Panc1 (cell line): ENCODE data around the gene MST1. TPM values are rescaled to one million over a fixed set of nuclear protein-coding genes. Genes with fewer than 3 reads are reported as not detected.

Experiments
- ATAC-seq: fragments of 200-7000 bp; cut with Tn5 transposase; 2 replicates; pipeline ENCODE4 v1.9.1; 2020; ENCODE audit warnings: mild to moderate bottlenecking, moderate library complexity
- BruUV-seq: library from RNA; stranded (reverse); fragments of 400-500 nt; replicated peaks from 2 replicates; lab custom pipeline; 2021; lab: Mats Ljungman, UMichigan
- CTCF ChIA-PET: fragments of 300-600 bp; sonication (Branson Sonifier 250); formaldehyde crosslinking; loops from one replicate; lab custom pipeline; 2022; ENCODE audit warnings: antibody characterized with exemption; lab: Charles Lee
- POLR2A ChIA-PET: fragments of 300-600 bp; sonication (Branson Sonifier 250); formaldehyde crosslinking; loops from one replicate; lab custom pipeline; 2022; ENCODE audit warnings: antibody characterized with exemption; lab: Charles Lee
- DNase-seq: peaks from one replicate; pipeline ENCODE4 v3.0.0-alpha.2; 2010; ENCODE audit warnings: low read depth, low spot score
- H3K27ac ChIP-seq: 2 replicates; pipeline ENCODE4 v1.5.1; 2011; ENCODE audit warnings: mild to moderate bottlenecking, low read length, inconsistent platforms
- H3K27me3 ChIP-seq: fragments of 200-500 bp; sonication (Bioruptor generic); 2 replicates; pipeline ENCODE4 v1.6.0; 2014; ENCODE audit warnings: low read length, inconsistent platforms; ENCODE audit not compliant: control insufficient read depth, insufficient read depth
- H3K36me3 ChIP-seq: fragments of 200-500 bp; sonication (Bioruptor generic); 2 replicates; pipeline ENCODE4 v1.5.1; 2014; ENCODE audit warnings: inconsistent platforms, mild to moderate bottlenecking, low read length, moderate library complexity; ENCODE audit not compliant: control insufficient read depth, insufficient read depth
- H3K4me1 ChIP-seq: 2 replicates; pipeline ENCODE4 v1.5.1; 2011; ENCODE audit warnings: inconsistent platforms, mild to moderate bottlenecking, low read length, moderate library complexity; ENCODE audit not compliant: control insufficient read depth, insufficient read depth
- H3K4me3 ChIP-seq, 2 experiments: 2 replicates each; pipeline ENCODE4 v1.5.1; 2011 to 2012; ENCODE audit warnings: low read depth in 2 of 2, low read length in 2 of 2, mild to moderate bottlenecking in 2 of 2, inconsistent platforms in 1 of 2, moderate library complexity in 1 of 2
- H3K9me3 ChIP-seq: fragments of 200-500 bp; sonication (Bioruptor generic); 2 replicates; pipeline ENCODE4 v1.5.1; 2014; ENCODE audit warnings: low read depth, mild to moderate bottlenecking, inconsistent platforms, low read length, moderate library complexity; ENCODE audit not compliant: control insufficient read depth, insufficient read depth
- POLR2AphosphoS5 ChIP-seq: IDR thresholded peaks from 2 replicates; pipeline ENCODE4 v1.6.1; 2012; ENCODE audit warnings: mild to moderate bottlenecking, low read depth, low read length, moderate library complexity
- SIN3A ChIP-seq: IDR thresholded peaks from 2 replicates; pipeline ENCODE4 v1.6.1; 2012; ENCODE audit warnings: low read depth, mild to moderate bottlenecking, low read length, moderate library complexity, borderline replicate concordance; ENCODE audit not compliant: insufficient read depth
- TCF7L2 ChIP-seq: IDR thresholded peaks from 2 replicates; pipeline ENCODE4 v1.6.1; 2011; ENCODE audit warnings: mild to moderate bottlenecking, low read depth, low read length, inconsistent platforms
- in situ Hi-C: cut with HindIII; loops from 2 replicates; pipeline ENCODE4 v1.10.0; 2016; ENCODE audit warnings: low sequenced_read_pairs, low pct_unique_long_range_greater_than_20kb
- intact Hi-C: fragments of 100-400 bp; cut with micrococcal nuclease; formaldehyde crosslinking; loops from one replicate; pipeline ENCODE4 v1.10.0; 2022; ENCODE audit not compliant: unreplicated experiment
- total RNA-seq: library from RNA; stranded (reverse); gene quantifications from one replicate; pipeline ENCODE4 v1.2.1, GENCODE V29; 2021; ENCODE audit not compliant: unreplicated experiment
- TF ChIP-seq, protein P1 (sequence below), 2 experiments: IDR thresholded peaks; 2 replicates each; pipeline ENCODE4 v1.6.1; 2011 to 2012; ENCODE audit warnings: low read depth in 2 of 2, control low read depth in 1 of 2, low read length in 1 of 2, mild to moderate bottlenecking in 1 of 2, moderate library complexity in 1 of 2; ENCODE audit not compliant: insufficient read depth in 1 of 2
- TF ChIP-seq, protein P2 (sequence below): fragments of 450-650 bp; IDR thresholded peaks from 2 replicates; pipeline ENCODE4 v1.5.1; 2017; ENCODE audit warnings: mild to moderate bottlenecking

MST1 gene
- total RNA-seq, 1 experiment from 2014 or later = 14.0 TPM

DNA sequence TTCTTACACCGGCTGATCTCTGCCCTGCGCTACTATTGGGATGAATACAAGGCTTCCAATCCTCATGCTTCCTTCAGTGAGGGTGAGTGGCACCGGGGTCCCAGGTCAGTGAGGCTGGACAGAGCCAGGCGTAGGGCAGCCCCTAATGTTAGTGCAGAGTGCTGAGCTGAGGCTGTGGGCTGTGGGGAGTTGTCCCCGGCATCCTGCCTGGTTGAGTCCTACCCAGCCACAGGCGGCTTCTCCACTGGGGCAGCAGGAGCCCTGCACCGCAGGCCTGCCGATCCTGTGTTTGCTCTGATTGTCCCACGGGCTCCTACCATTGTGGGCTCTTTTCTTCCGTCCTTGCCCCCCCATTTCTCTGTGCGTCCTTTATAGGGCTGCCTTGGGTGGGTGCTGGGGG is 13.4 kb upstream of the MST1 start:
- intact Hi-C loops = no loop called here
- DNase-seq (no peak), ATAC-seq (no peak)
- in situ Hi-C loops = no loop called here
- ChIA-PET POLR2A (no interaction called here), CTCF (no interaction called here)
- H3K4me3 ChIP-seq = no peak overlapping the region
- no peaks in the 10 kb centered on the region for H3K36me3 ChIP-seq
- TF ChIP-seq TCF7L2 (no peak), POLR2AphosphoS5 (no peak), SIN3A (no peak)
- TF ChIP-seq, protein P1, sequence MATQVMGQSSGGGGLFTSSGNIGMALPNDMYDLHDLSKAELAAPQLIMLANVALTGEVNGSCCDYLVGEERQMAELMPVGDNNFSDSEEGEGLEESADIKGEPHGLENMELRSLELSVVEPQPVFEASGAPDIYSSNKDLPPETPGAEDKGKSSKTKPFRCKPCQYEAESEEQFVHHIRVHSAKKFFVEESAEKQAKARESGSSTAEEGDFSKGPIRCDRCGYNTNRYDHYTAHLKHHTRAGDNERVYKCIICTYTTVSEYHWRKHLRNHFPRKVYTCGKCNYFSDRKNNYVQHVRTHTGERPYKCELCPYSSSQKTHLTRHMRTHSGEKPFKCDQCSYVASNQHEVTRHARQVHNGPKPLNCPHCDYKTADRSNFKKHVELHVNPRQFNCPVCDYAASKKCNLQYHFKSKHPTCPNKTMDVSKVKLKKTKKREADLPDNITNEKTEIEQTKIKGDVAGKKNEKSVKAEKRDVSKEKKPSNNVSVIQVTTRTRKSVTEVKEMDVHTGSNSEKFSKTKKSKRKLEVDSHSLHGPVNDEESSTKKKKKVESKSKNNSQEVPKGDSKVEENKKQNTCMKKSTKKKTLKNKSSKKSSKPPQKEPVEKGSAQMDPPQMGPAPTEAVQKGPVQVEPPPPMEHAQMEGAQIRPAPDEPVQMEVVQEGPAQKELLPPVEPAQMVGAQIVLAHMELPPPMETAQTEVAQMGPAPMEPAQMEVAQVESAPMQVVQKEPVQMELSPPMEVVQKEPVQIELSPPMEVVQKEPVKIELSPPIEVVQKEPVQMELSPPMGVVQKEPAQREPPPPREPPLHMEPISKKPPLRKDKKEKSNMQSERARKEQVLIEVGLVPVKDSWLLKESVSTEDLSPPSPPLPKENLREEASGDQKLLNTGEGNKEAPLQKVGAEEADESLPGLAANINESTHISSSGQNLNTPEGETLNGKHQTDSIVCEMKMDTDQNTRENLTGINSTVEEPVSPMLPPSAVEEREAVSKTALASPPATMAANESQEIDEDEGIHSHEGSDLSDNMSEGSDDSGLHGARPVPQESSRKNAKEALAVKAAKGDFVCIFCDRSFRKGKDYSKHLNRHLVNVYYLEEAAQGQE (IDR thresholded peaks at IDR 0.05; ENCODE audit: insufficient read depth in 1 of 2, low read depth in 2 of 2, low read length in 1 of 2) = no peak
- TF ChIP-seq, protein P2, sequence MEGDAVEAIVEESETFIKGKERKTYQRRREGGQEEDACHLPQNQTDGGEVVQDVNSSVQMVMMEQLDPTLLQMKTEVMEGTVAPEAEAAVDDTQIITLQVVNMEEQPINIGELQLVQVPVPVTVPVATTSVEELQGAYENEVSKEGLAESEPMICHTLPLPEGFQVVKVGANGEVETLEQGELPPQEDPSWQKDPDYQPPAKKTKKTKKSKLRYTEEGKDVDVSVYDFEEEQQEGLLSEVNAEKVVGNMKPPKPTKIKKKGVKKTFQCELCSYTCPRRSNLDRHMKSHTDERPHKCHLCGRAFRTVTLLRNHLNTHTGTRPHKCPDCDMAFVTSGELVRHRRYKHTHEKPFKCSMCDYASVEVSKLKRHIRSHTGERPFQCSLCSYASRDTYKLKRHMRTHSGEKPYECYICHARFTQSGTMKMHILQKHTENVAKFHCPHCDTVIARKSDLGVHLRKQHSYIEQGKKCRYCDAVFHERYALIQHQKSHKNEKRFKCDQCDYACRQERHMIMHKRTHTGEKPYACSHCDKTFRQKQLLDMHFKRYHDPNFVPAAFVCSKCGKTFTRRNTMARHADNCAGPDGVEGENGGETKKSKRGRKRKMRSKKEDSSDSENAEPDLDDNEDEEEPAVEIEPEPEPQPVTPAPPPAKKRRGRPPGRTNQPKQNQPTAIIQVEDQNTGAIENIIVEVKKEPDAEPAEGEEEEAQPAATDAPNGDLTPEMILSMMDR = no peak
- no TSS peak for BruUV-seq
- no peaks in the 10 kb centered on the region for H3K9me3 ChIP-seq
- no peaks in the 10 kb centered on the region for H3K27me3 ChIP-seq
- no peaks in the 10 kb centered on the region for H3K4me1 ChIP-seq
- H3K27ac ChIP-seq = no peak overlapping the region

DNA sequence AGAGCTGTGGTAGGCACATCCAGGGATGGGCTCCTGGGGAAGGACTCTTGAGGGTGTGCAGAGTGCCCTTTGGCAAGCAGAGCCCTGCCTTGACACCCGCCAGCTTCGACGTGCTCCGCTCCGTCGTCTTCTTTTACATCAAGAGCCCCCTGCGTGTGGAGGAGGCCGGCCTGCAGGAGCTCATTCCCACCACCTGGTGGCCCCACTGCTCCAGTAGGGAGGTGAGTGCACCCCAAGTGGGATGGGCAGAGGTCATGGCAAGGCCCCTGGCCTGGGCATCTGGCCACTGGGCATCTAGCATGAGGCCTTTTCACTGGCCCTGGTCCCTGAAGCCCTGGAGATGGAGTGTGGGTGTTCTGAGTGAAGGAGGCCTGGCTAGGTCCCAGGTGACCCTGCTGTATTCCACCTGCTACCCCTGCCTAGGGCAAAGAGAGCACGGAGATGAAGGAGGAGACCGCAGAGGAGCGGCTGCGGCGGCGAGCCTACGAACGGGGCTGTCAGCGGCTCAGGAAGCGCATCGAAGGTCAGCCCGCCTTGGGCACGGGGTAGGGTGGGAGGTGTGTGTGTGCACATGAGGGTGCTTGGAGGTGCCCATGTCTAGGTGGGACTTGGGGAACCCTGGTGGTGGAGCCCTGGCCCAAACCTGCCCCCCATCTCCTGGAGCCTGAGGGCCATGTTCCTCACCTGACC is 12.3 kb upstream of the MST1 start:
- no peaks in the 10 kb centered on the region for H3K36me3 ChIP-seq
- POLR2A ChIA-PET = no interaction called here
- CTCF ChIA-PET = interaction anchor here (0.6 to 1.1 kb wide), 3 partner anchors 85 to 162 kb away, joined by 3 to 6 read pairs (median 4); partner anchors contain the start of gene IP6K1
- intact Hi-C loops (no loop called here), in situ Hi-C loops (no loop called here)
- H3K27me3 ChIP-seq = no peaks in the 10 kb centered on the region
- no TSS peak for BruUV-seq
- no peak for ATAC-seq
- no peak overlapping the region for H3K27ac ChIP-seq
- TF ChIP-seq TCF7L2 (no peak), SIN3A (no peak), POLR2AphosphoS5 (no peak)
- TF ChIP-seq, protein P2 = peak; percentile 61
- TF ChIP-seq, protein P1 (IDR thresholded peaks at IDR 0.05; ENCODE audit: insufficient read depth in 1 of 2, low read depth in 2 of 2, low read length in 1 of 2) = no peak
- no peaks in the 10 kb centered on the region for H3K9me3 ChIP-seq
- H3K4me3 ChIP-seq = no peak overlapping the region
- DNase-seq = no peak
- H3K4me1 ChIP-seq = no peaks in the 10 kb centered on the region
